SU-DHL-6 (cell line): ENCODE data around the gene PPIG.

Experiments
- H2AFZ ChIP-seq: fragments of 200-600 bp; sonication (generic); 2 replicates; pipeline ENCODE4 v1.6.1; 2014; ENCODE audit warnings: low read depth, mild to moderate bottlenecking, moderate library complexity, mixed read lengths, antibody characterized with exemption, low read length; ENCODE audit not compliant: severe bottlenecking
- H3F3A ChIP-seq: fragments of 200-600 bp; shearing (Covaris generic); 2 replicates; pipeline ENCODE4 v1.6.0; 2016; ENCODE audit warnings: antibody characterized with exemption, mild to moderate bottlenecking; ENCODE audit not compliant: insufficient read depth
- H3K27ac ChIP-seq: fragments of 200-600 bp; sonication (generic); 2 replicates; pipeline ENCODE4 v1.5.1; 2016; ENCODE audit warnings: low read depth, mild to moderate bottlenecking, low read length, moderate library complexity, mixed read lengths
- H3K27me3 ChIP-seq: fragments of 200-600 bp; sonication (generic), shearing (Covaris generic); 2 replicates; pipeline ENCODE4 v1.6.0; 2014; ENCODE audit warnings: mild to moderate bottlenecking, low read length
- H3K36me3 ChIP-seq: fragments of 200-600 bp; sonication (generic); 2 replicates; pipeline ENCODE4 v1.6.1; 2014; ENCODE audit warnings: mild to moderate bottlenecking, low read length, mixed read lengths
- H3K4me2 ChIP-seq: fragments of 300-600, 200-600 bp; shearing (Covaris generic), sonication (generic); 2 replicates; pipeline ENCODE4 v1.6.0; 2014; ENCODE audit warnings: low read length, low read depth, mild to moderate bottlenecking; ENCODE audit not compliant: poor library complexity, severe bottlenecking
- H3K4me3 ChIP-seq: fragments of 200-600 bp; sonication (generic); 2 replicates; pipeline ENCODE4 v1.5.1; 2014; ENCODE audit warnings: antibody characterized with exemption, low read length, mild to moderate bottlenecking, mixed read lengths; ENCODE audit not compliant: insufficient read depth, poor library complexity, severe bottlenecking
- H3K79me2 ChIP-seq: fragments of 200-600 bp; sonication (generic); 2 replicates; pipeline ENCODE4 v1.6.1; 2014; ENCODE audit warnings: mild to moderate bottlenecking, low read length, moderate library complexity; ENCODE audit not compliant: insufficient read depth
- H3K9ac ChIP-seq: fragments of 200-600 bp; sonication (generic); 2 replicates; pipeline ENCODE4 v1.7.0; 2014; ENCODE audit warnings: mild to moderate bottlenecking, low read length
- H3K9me2 ChIP-seq: fragments of 200-600 bp; sonication (generic); replicated peaks from 2 replicates; pipeline ENCODE4 v1.6.1; 2014; ENCODE audit warnings: low read length; ENCODE audit not compliant: insufficient read depth
- H3K9me3 ChIP-seq: fragments of 200-600 bp; sonication (generic); 2 replicates; pipeline ENCODE4 v1.6.1; 2014; ENCODE audit warnings: low read length, mixed read lengths; ENCODE audit not compliant: insufficient read depth
- H4K20me1 ChIP-seq: fragments of 200-600 bp; sonication (generic); 2 replicates; pipeline ENCODE4 v1.6.1; 2014; ENCODE audit warnings: low read depth, mild to moderate bottlenecking, antibody characterized with exemption, low read length, moderate library complexity, mixed read lengths
- EZH2phosphoT487 ChIP-seq: fragments of 200-600 bp; sonication (generic), shearing (Covaris generic); conservative IDR thresholded peaks from 2 replicates; pipeline ENCODE4 v1.6.1; 2018; ENCODE audit warnings: mild to moderate bottlenecking, antibody characterized with exemption, low read length, moderate library complexity, mixed read lengths
- TF ChIP-seq, protein P1 (sequence below): fragments of 200-600 bp; sonication (generic); IDR thresholded peaks from one replicate; pipeline ENCODE4 v1.5.1; 2017; ENCODE audit warnings: antibody characterized with exemption, mild to moderate bottlenecking, low read length, moderate library complexity; ENCODE audit not compliant: insufficient read depth, poor library complexity, severe bottlenecking

The PPIG gene

GRCh38 chr2:169658877-169659276, 74.7 kb downstream of the PPIG start:
- TF ChIP-seq EZH2phosphoT487: no peak
- TF ChIP-seq, protein P1, sequence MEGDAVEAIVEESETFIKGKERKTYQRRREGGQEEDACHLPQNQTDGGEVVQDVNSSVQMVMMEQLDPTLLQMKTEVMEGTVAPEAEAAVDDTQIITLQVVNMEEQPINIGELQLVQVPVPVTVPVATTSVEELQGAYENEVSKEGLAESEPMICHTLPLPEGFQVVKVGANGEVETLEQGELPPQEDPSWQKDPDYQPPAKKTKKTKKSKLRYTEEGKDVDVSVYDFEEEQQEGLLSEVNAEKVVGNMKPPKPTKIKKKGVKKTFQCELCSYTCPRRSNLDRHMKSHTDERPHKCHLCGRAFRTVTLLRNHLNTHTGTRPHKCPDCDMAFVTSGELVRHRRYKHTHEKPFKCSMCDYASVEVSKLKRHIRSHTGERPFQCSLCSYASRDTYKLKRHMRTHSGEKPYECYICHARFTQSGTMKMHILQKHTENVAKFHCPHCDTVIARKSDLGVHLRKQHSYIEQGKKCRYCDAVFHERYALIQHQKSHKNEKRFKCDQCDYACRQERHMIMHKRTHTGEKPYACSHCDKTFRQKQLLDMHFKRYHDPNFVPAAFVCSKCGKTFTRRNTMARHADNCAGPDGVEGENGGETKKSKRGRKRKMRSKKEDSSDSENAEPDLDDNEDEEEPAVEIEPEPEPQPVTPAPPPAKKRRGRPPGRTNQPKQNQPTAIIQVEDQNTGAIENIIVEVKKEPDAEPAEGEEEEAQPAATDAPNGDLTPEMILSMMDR: no peak
- no peaks in the 10 kb centered on the region for H3K79me2 ChIP-seq
- H3K36me3 ChIP-seq: no peaks in the 10 kb centered on the region

DNA sequence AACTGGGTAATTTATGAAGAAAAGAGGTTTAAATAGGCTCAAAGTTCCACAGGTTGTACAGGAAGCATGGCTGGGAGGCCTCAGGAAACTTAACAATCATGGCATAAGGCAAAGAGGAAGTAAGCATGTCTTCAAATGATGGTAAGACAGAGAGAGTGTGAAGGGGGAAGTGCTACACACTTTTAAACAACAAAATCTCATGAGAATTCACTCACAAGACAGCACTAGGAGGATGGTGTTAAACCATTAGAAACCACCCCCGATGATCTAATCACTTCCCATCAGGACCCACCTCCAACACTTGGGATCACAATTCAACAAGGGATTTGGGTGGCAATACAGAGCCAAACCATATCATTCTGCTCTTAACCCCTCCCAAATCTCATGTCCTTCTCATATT, 75.2 kb downstream of the PPIG start:
- no peaks in the 10 kb centered on the region for H3K79me2 ChIP-seq
- H3K9me2 ChIP-seq: no peaks in the 10 kb centered on the region
- TF ChIP-seq, protein P1: no peak
- no peak for TF ChIP-seq EZH2phosphoT487
- H3K9me3 ChIP-seq: no peaks in the 10 kb centered on the region
- no peak overlapping the region for H2AFZ ChIP-seq
- no peak overlapping the region for H3K4me2 ChIP-seq
- no peak overlapping the region for H3K4me3 ChIP-seq
- H3F3A ChIP-seq: no peaks in the 10 kb centered on the region
- H3K27me3 ChIP-seq: no peaks in the 10 kb centered on the region
- H3K36me3 ChIP-seq: no peaks in the 10 kb centered on the region
- no peak overlapping the region for H3K9ac ChIP-seq
- H4K20me1 ChIP-seq: no peaks in the 10 kb centered on the region
- no peak overlapping the region for H3K27ac ChIP-seq

More at GRCh38 chr2:169658877-169659276, 74.7 kb downstream of the PPIG start:
- H3K4me2 ChIP-seq: no peak overlapping the region
- no peaks in the 10 kb centered on the region for H4K20me1 ChIP-seq
- H3K4me3 ChIP-seq: no peak overlapping the region
- H3K27me3 ChIP-seq: no peaks in the 10 kb centered on the region
- no peaks in the 10 kb centered on the region for H3K9me2 ChIP-seq
- H3K9me3 ChIP-seq: no peaks in the 10 kb centered on the region
- no peak overlapping the region for H2AFZ ChIP-seq
- no peak overlapping the region for H3K27ac ChIP-seq
- no peak overlapping the region for H3K9ac ChIP-seq
- H3F3A ChIP-seq: no peaks in the 10 kb centered on the region

DNA sequence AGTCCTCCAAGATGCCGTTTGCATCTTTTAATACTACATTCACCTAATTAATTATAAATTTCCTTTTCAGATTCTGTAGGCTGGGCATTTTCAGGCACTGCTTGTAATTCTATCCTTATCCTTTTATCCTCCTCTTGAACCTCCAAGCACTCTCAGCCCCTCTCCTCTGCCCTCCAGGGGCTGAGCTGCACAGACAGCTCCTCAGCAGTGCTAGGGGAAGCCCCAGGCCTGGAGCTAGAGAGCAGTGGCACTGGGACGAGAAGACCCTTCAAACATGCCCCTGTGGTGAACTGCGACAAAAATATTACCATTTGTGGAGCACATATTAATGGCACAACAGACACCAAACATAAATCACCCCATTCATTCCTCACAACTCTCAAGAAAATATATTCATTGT, 77.1 kb downstream of the PPIG start:
- Histone ChIP-seq H3K79me2 (no peaks in the 10 kb centered on the region), H3K9ac (no peak overlapping the region), H3K27ac (no peak overlapping the region), H2AFZ (no peak overlapping the region), H3K36me3 (no peaks in the 10 kb centered on the region), H3K9me3 (no peaks in the 10 kb centered on the region), H3K27me3 (no peaks in the 10 kb centered on the region), H3F3A (no peaks in the 10 kb centered on the region), H3K4me3 (no peak overlapping the region), H3K4me2 (no peak overlapping the region), H3K9me2 (no peaks in the 10 kb centered on the region), H4K20me1 (no peaks in the 10 kb centered on the region)
- TF ChIP-seq, protein P1: no peak
- TF ChIP-seq EZH2phosphoT487: no peak

- Histone ChIP-seq H2AFZ (no peak overlapping the region), H3K4me3 (no peak overlapping the region), H3F3A (no peaks in the 10 kb centered on the region), H4K20me1 (no peaks in the 10 kb centered on the region), H3K27ac (no peak overlapping the region), H3K36me3 (no peaks in the 10 kb centered on the region), H3K4me2 (no peak overlapping the region), H3K27me3 (no peaks in the 10 kb centered on the region), H3K9ac (no peak overlapping the region), H3K9me2 (no peaks in the 10 kb centered on the region), H3K9me3 (no peaks in the 10 kb centered on the region), H3K79me2 (no peaks in the 10 kb centered on the region)
- no peak for TF ChIP-seq EZH2phosphoT487
- TF ChIP-seq, protein P1: no peak
Measured at GRCh38 chr2:169662744-169663143, 78.6 kb downstream of the PPIG start.
